Thoracic aorta (tissue), 2 donors: ENCODE results near the gene TRMT2A. TPM values are rescaled to one million over a fixed set of nuclear protein-coding genes. Genes with fewer than 3 reads are reported as not detected.

Source experiments
- ATAC-seq: fragments of 150-250 bp; one replicate; pipeline ENCODE4 v1.8.0; 2017; ENCODE audit warnings: low read depth; ENCODE audit not compliant: insufficient number of reproducible peaks, low FRiP score
- DNase-seq: peaks from one replicate; pipeline ENCODE4 v3.0.0-alpha.2; 2020; ENCODE audit warnings: low spot score
- H3K27ac ChIP-seq, 2 donors: fragments of 200-600 bp; sonication (generic); 1 replicate in 1 of 2; 2 replicates in 1 of 2; pipeline ENCODE4 v1.5.1; 2016; ENCODE audit warnings: mild to moderate bottlenecking in 2 of 2, moderate library complexity in 2 of 2
- H3K27me3 ChIP-seq: fragments of 200-600 bp; sonication (generic); replicated peaks from 2 replicates; pipeline ENCODE4 v1.6.0; 2016; ENCODE audit warnings: mild to moderate bottlenecking; ENCODE audit not compliant: insufficient read depth
- H3K36me3 ChIP-seq: fragments of 200-600 bp; sonication (generic); one replicate; pipeline ENCODE4 v1.5.1; 2016
- H3K4me1 ChIP-seq, 2 donors: fragments of 200-600 bp; sonication (generic); 1 replicate in 1 of 2; 2 replicates in 1 of 2; pipeline versions ENCODE4 v1.5.1 to v1.6.0; 2016; ENCODE audit warnings: low read depth in 2 of 2, mild to moderate bottlenecking in 1 of 2; ENCODE audit not compliant: control insufficient read depth in 1 of 2
- H3K4me3 ChIP-seq: fragments of 200-600 bp; sonication (generic); 2 replicates; pipeline ENCODE4 v1.5.1; 2016; ENCODE audit warnings: mild to moderate bottlenecking
- H3K9me3 ChIP-seq: fragments of 200-600 bp; sonication (generic); 2 replicates; pipeline ENCODE4 v1.5.1; 2016
- total RNA-seq, 2 donors: library from RNA; depleted of rRNA; stranded (reverse); fragments of >200 nt; gene quantifications; one replicate each; pipeline versions ENCODE4 v1.1.0 to v1.2.3, GENCODE V29; 2016
- TF ChIP-seq, protein P1 (sequence below): fragments of 200-600 bp; sonication (generic); IDR thresholded peaks from one replicate; pipeline ENCODE4 v1.5.1; 2019; ENCODE audit warnings: antibody characterized with exemption

The TRMT2A gene
- total RNA-seq, 2 donors from 2014 or later: 61.8 to 94.8 TPM

DNA sequence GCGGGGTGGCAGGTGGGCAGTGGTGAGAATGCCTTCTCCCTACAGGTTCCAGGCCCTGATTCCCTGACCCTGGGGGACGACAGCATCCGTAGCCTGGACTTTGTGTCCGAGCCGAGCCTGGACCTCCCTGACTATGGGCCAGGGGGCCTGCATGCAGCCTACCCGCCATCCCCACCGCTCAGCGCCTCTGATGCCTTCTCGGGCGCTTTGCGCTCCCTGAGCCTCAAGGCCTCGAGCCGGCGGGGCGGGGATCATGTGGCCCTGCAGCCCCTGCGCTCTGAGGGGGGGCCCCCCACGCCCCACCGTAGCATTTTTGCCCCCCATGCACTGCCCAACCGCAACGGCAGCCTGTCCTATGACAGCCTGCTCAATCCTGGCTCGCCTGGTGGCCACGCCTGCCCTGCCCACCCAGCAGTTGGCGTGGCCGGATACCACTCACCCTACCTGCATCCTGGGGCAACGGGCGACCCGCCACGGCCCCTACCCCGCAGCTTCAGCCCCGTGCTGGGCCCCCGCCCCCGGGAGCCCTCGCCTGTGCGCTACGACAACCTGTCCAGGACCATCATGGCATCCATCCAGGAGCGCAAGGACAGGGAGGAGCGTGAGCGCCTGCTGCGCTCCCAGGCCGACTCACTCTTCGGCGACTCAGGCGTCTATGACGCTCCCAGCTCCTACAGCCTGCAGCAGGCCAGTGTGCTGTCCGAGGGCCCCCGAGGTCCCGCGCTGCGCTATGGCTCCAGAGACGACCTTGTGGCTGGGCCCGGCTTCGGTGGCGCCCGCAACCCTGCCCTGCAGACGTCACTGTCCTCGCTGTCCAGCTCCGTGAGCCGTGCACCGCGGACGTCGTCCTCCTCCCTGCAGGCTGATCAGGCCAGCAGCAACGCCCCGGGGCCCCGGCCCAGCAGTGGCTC is 25.9 kb upstream of the TRMT2A start:
- DNase-seq: no peak
- H3K27me3 ChIP-seq: no peaks in the 10 kb centered on the region
- ATAC-seq: no peak
- no peaks in the 10 kb centered on the region for H3K9me3 ChIP-seq
- H3K27ac ChIP-seq: no peak overlapping the region
- peaks cover 4% of the 10 kb centered on the region for H3K36me3 ChIP-seq
- TF ChIP-seq, protein P1, sequence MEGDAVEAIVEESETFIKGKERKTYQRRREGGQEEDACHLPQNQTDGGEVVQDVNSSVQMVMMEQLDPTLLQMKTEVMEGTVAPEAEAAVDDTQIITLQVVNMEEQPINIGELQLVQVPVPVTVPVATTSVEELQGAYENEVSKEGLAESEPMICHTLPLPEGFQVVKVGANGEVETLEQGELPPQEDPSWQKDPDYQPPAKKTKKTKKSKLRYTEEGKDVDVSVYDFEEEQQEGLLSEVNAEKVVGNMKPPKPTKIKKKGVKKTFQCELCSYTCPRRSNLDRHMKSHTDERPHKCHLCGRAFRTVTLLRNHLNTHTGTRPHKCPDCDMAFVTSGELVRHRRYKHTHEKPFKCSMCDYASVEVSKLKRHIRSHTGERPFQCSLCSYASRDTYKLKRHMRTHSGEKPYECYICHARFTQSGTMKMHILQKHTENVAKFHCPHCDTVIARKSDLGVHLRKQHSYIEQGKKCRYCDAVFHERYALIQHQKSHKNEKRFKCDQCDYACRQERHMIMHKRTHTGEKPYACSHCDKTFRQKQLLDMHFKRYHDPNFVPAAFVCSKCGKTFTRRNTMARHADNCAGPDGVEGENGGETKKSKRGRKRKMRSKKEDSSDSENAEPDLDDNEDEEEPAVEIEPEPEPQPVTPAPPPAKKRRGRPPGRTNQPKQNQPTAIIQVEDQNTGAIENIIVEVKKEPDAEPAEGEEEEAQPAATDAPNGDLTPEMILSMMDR: no peak
- H3K4me3 ChIP-seq: no peak overlapping the region
- H3K4me1 ChIP-seq: peaks cover 3 to 10% of the 10 kb centered on the region in 2 donors

DNA sequence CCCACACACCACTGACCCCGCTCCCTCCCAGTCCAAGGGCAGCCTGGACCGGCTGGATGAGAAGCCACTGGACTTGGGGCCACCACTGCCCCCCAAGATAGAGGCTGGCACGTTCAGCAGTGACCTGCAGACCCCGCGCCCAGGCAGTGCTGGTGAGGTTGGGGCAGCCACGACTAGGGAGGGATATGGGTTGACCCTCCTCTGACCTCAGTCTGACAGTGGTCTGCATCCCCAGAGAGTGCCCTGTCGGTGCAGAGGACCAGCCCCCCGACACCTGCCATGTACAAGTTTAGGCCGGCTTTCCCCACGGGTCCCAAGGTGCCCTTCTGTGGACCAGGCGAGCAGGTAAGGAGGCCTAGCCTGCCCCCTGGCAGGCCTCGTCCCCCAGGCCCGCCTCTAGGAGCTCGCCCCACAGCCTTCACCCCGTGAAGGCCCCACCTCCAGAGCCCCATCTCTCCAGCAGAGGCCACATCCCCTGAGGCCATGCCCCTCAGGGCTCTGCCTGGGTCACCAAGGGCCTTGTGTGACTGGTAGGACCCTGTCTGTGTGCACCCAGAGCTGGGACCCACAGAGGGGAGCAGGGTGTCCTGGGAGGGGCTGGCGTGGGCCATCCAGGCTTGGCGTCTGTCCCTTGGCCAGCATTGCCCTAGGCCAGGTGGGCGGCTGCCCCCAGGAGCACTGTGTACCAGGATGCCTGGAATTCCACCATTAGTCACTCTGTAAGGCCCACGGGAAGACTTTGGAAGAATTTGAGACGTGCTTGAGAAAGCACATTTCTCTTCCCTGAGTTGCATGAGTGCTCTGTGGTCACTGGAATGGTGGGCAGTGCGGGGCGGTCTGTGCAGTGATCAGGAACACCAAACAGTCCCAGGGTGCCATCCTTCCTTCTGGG is 24.4 kb upstream of the TRMT2A start:
- Histone ChIP-seq H3K27ac (no peak overlapping the region), H3K4me1 (peaks cover 15 to 26% of the 10 kb centered on the region in 2 donors), H3K36me3 (peaks cover 4% of the 10 kb centered on the region), H3K4me3 (no peak overlapping the region), H3K9me3 (no peaks in the 10 kb centered on the region), H3K27me3 (no peaks in the 10 kb centered on the region)
- DNase-seq (no peak), ATAC-seq (no peak)
- TF ChIP-seq, protein P1: no peak

DNA sequence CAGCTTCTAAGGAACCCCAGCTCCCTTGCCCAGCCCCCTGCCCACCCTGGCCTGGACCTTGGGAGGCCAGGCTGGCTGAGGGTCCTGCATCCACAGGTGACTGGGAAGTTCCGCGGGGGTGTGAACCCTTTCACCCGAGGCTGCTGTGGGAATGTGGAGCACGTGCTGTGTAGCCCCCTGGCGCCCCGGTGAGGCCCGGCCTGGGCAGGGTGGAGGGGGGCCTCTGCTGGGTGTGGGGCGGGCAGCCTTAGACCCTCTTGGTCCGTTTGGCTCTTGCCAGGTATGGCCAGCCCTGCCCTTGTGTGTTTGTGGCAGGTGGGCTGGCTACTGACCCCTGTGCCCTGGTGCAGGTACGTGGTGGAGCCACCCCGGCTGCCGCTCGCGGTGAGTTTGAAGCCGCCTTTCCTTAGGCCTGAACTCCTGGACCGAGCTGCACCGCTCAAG is 23.5 kb upstream of the TRMT2A start:
- Histone ChIP-seq H3K36me3 (peaks cover 4% of the 10 kb centered on the region), H3K4me3 (no peak overlapping the region), H3K9me3 (no peaks in the 10 kb centered on the region), H3K27me3 (no peaks in the 10 kb centered on the region), H3K4me1 (peaks cover 24 to 35% of the 10 kb centered on the region in 2 donors), H3K27ac (no peak overlapping the region)
- TF ChIP-seq, protein P1: no peak
- ATAC-seq (no peak), DNase-seq (no peak)

DNA sequence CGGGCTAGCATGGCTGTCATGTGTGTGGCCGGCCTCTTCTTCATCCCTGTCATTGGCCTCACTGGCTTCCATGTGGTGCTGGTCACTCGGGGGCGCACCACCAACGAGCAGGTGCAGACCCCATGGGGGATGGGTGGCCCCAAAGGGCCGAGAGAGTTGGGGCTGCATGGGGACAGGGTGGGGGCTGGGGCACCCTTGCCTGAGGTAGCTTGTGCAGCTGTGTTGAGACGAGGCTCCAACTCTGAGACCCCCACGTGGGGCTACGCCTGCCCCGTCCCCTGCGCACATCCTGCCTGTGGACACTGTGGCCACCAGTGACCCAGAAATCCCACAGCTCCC is 23.1 kb upstream of the TRMT2A start:
- H3K36me3 ChIP-seq: peaks cover 4% of the 10 kb centered on the region
- ATAC-seq (no peak), DNase-seq (no peak)
- no peaks in the 10 kb centered on the region for H3K27me3 ChIP-seq
- TF ChIP-seq, protein P1: no peak
- H3K4me1 ChIP-seq: peaks cover 29 to 39% of the 10 kb centered on the region in 2 donors
- H3K9me3 ChIP-seq: no peaks in the 10 kb centered on the region
- no peak overlapping the region for H3K4me3 ChIP-seq
- H3K27ac ChIP-seq: no peak overlapping the region
